IPS-NIHi7 (cell line): ENCODE measurements around the gene SDHC.
A peak's percentile ranks its signal among the peaks of the same experiment; 100 is the strongest.

Experiments used
- DNase-seq: peaks from one replicate; pipeline ENCODE4 v3.0.0; 2012; ENCODE audit warnings: mixed read lengths; ENCODE audit errors: extremely low spot score

The SDHC gene

GRCh38 chr1:161314201-161314981 lies at the start of gene SDHC:
Gene SDHC, plus strand, starts transcription at chr1:161314381. Its CDS starts 25 bp downstream, at chr1:161314406.
- DNase-seq = peak; percentile 95

- DNase-seq = no peak
Observed at GRCh38 chr1:161265305-161265704, 48.9 kb upstream of the SDHC start.

- no peak for DNase-seq
Observed at GRCh38 chr1:161266202-161266601, 48.0 kb upstream of the SDHC start.

- no peak for DNase-seq
Observed at GRCh38 chr1:161266836-161267235, 47.3 kb upstream of the SDHC start.

- no peak for DNase-seq
Observed at GRCh38 chr1:161267321-161267720, 46.9 kb upstream of the SDHC start.

- DNase-seq = no peak
Observed at GRCh38 chr1:161273402-161273801, 40.8 kb upstream of the SDHC start.

GRCh38 chr1:161274874-161275273 lies 39.3 kb upstream of the SDHC start:
- DNase-seq = no peak

GRCh38 chr1:161282991-161283390 lies 31.2 kb upstream of the SDHC start:
- no peak for DNase-seq

- no peak for DNase-seq
Observed at GRCh38 chr1:161285113-161285512, 29.1 kb upstream of the SDHC start.

GRCh38 chr1:161285521-161285920 lies 28.7 kb upstream of the SDHC start:
- peak; percentile 46 for DNase-seq

- DNase-seq = no peak
Observed at GRCh38 chr1:161287482-161288054, 26.6 kb upstream of the SDHC start.

GRCh38 chr1:161290779-161291178 lies 23.4 kb upstream of the SDHC start:
- no peak for DNase-seq

GRCh38 chr1:161297415-161297814 lies 16.8 kb upstream of the SDHC start:
- DNase-seq = no peak

- DNase-seq = no peak
Observed at GRCh38 chr1:161298116-161298515, 16.1 kb upstream of the SDHC start.

- DNase-seq = no peak
Observed at GRCh38 chr1:161299347-161299746, 14.8 kb upstream of the SDHC start.

- no peak for DNase-seq
Observed at GRCh38 chr1:161300478-161300877, 13.7 kb upstream of the SDHC start.

- no peak for DNase-seq
Observed at GRCh38 chr1:161304927-161305866, 9.0 kb upstream of the SDHC start.

- peak; percentile 97 for DNase-seq
Observed at GRCh38 chr1:161305867-161306519, 8.2 kb upstream of the SDHC start.

- DNase-seq = no peak
Observed at GRCh38 chr1:161307230-161307768, 6.9 kb upstream of the SDHC start.

- DNase-seq = no peak
Observed at GRCh38 chr1:161307892-161308638, 6.1 kb upstream of the SDHC start.

- DNase-seq = no peak
Observed at GRCh38 chr1:161309868-161310267, 4.3 kb upstream of the SDHC start, which contains the start of gene MPZ. Gene MPZ, minus strand, starts transcription at chr1:161309968. Its CDS starts 63 bp downstream, at chr1:161309905.
